Panc1 (cell line): ENCODE results near the gene LTF. TPM values are rescaled to one million over a fixed set of nuclear protein-coding genes. Genes with fewer than 3 reads are reported as not detected.

Source experiments
- ATAC-seq: fragments of 200-7000 bp; cut with Tn5 transposase; 2 replicates; pipeline ENCODE4 v1.9.1; 2020; ENCODE audit warnings: mild to moderate bottlenecking, moderate library complexity
- BruUV-seq: library from RNA; stranded (reverse); fragments of 400-500 nt; replicated peaks from 2 replicates; lab custom pipeline; 2021; lab: Mats Ljungman, UMichigan
- CTCF ChIA-PET: fragments of 300-600 bp; sonication (Branson Sonifier 250); formaldehyde crosslinking; loops from one replicate; lab custom pipeline; 2022; ENCODE audit warnings: antibody characterized with exemption; lab: Charles Lee
- POLR2A ChIA-PET: fragments of 300-600 bp; sonication (Branson Sonifier 250); formaldehyde crosslinking; loops from one replicate; lab custom pipeline; 2022; ENCODE audit warnings: antibody characterized with exemption; lab: Charles Lee
- DNase-seq: peaks from one replicate; pipeline ENCODE4 v3.0.0-alpha.2; 2010; ENCODE audit warnings: low read depth, low spot score
- H3K27ac ChIP-seq: 2 replicates; pipeline ENCODE4 v1.5.1; 2011; ENCODE audit warnings: mild to moderate bottlenecking, low read length, inconsistent platforms
- H3K27me3 ChIP-seq: fragments of 200-500 bp; sonication (Bioruptor generic); 2 replicates; pipeline ENCODE4 v1.6.0; 2014; ENCODE audit warnings: low read length, inconsistent platforms; ENCODE audit not compliant: control insufficient read depth, insufficient read depth
- H3K36me3 ChIP-seq: fragments of 200-500 bp; sonication (Bioruptor generic); 2 replicates; pipeline ENCODE4 v1.5.1; 2014; ENCODE audit warnings: inconsistent platforms, mild to moderate bottlenecking, low read length, moderate library complexity; ENCODE audit not compliant: control insufficient read depth, insufficient read depth
- H3K4me1 ChIP-seq: 2 replicates; pipeline ENCODE4 v1.5.1; 2011; ENCODE audit warnings: inconsistent platforms, mild to moderate bottlenecking, low read length, moderate library complexity; ENCODE audit not compliant: control insufficient read depth, insufficient read depth
- H3K4me3 ChIP-seq, 2 experiments: 2 replicates each; pipeline ENCODE4 v1.5.1; 2011 to 2012; ENCODE audit warnings: low read depth in 2 of 2, low read length in 2 of 2, mild to moderate bottlenecking in 2 of 2, inconsistent platforms in 1 of 2, moderate library complexity in 1 of 2
- H3K9me3 ChIP-seq: fragments of 200-500 bp; sonication (Bioruptor generic); 2 replicates; pipeline ENCODE4 v1.5.1; 2014; ENCODE audit warnings: low read depth, mild to moderate bottlenecking, inconsistent platforms, low read length, moderate library complexity; ENCODE audit not compliant: control insufficient read depth, insufficient read depth
- POLR2AphosphoS5 ChIP-seq: IDR thresholded peaks from 2 replicates; pipeline ENCODE4 v1.6.1; 2012; ENCODE audit warnings: mild to moderate bottlenecking, low read depth, low read length, moderate library complexity
- SIN3A ChIP-seq: IDR thresholded peaks from 2 replicates; pipeline ENCODE4 v1.6.1; 2012; ENCODE audit warnings: low read depth, mild to moderate bottlenecking, low read length, moderate library complexity, borderline replicate concordance; ENCODE audit not compliant: insufficient read depth
- TCF7L2 ChIP-seq: IDR thresholded peaks from 2 replicates; pipeline ENCODE4 v1.6.1; 2011; ENCODE audit warnings: mild to moderate bottlenecking, low read depth, low read length, inconsistent platforms
- in situ Hi-C: cut with HindIII; loops from 2 replicates; pipeline ENCODE4 v1.10.0; 2016; ENCODE audit warnings: low sequenced_read_pairs, low pct_unique_long_range_greater_than_20kb
- intact Hi-C: fragments of 100-400 bp; cut with micrococcal nuclease; formaldehyde crosslinking; loops from one replicate; pipeline ENCODE4 v1.10.0; 2022; ENCODE audit not compliant: unreplicated experiment
- total RNA-seq: library from RNA; stranded (reverse); gene quantifications from one replicate; pipeline ENCODE4 v1.2.1, GENCODE V29; 2021; ENCODE audit not compliant: unreplicated experiment
- TF ChIP-seq, protein P1 (sequence below): fragments of 450-650 bp; IDR thresholded peaks from 2 replicates; pipeline ENCODE4 v1.5.1; 2017; ENCODE audit warnings: mild to moderate bottlenecking
- TF ChIP-seq, protein P2 (sequence below), 2 experiments: IDR thresholded peaks; 2 replicates each; pipeline ENCODE4 v1.6.1; 2011 to 2012; ENCODE audit warnings: low read depth in 2 of 2, control low read depth in 1 of 2, low read length in 1 of 2, mild to moderate bottlenecking in 1 of 2, moderate library complexity in 1 of 2; ENCODE audit not compliant: insufficient read depth in 1 of 2

LTF gene
- total RNA-seq, 1 experiment from 2014 or later, result not detected

DNA sequence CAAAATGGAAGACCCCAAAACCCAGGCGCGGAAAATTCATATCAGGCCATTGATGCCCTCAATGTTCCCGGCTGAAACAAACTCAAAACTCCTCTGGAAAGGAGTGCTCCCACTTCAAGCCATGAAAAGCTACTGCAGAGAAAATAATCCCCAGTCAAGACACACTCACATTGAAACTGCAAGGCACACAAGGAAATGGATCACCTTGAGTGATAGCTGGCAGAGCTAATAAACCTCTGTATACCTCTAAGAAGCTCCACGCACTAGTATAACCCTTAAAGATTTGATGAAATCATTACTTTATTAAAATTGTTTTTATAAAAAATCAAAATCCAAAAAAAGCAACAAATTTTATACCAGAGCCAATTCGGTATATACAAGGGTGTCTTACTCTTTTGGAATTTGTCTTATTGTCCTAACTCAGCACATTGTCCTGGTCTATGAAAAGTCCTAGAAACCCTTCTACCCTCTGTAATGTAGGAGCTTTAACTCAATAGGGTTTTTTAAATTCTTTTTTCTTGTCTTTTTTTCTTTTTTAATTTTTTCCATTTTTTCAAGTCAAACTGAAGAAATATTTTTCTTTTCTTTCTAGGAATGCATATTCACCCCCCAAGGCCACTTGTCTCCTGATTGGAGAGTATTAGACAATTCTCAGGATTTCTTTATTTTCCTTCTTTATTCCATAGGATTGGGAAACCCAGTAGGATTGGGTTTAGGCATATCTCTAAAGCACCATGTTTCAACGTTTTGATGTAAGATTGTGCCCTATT, 66.3 kb downstream of the LTF start:
- TF ChIP-seq SIN3A, result no peak
- TF ChIP-seq TCF7L2, result no peak
- TF ChIP-seq, protein P1, sequence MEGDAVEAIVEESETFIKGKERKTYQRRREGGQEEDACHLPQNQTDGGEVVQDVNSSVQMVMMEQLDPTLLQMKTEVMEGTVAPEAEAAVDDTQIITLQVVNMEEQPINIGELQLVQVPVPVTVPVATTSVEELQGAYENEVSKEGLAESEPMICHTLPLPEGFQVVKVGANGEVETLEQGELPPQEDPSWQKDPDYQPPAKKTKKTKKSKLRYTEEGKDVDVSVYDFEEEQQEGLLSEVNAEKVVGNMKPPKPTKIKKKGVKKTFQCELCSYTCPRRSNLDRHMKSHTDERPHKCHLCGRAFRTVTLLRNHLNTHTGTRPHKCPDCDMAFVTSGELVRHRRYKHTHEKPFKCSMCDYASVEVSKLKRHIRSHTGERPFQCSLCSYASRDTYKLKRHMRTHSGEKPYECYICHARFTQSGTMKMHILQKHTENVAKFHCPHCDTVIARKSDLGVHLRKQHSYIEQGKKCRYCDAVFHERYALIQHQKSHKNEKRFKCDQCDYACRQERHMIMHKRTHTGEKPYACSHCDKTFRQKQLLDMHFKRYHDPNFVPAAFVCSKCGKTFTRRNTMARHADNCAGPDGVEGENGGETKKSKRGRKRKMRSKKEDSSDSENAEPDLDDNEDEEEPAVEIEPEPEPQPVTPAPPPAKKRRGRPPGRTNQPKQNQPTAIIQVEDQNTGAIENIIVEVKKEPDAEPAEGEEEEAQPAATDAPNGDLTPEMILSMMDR, result no peak
- no peak for TF ChIP-seq POLR2AphosphoS5
- TF ChIP-seq, protein P2, sequence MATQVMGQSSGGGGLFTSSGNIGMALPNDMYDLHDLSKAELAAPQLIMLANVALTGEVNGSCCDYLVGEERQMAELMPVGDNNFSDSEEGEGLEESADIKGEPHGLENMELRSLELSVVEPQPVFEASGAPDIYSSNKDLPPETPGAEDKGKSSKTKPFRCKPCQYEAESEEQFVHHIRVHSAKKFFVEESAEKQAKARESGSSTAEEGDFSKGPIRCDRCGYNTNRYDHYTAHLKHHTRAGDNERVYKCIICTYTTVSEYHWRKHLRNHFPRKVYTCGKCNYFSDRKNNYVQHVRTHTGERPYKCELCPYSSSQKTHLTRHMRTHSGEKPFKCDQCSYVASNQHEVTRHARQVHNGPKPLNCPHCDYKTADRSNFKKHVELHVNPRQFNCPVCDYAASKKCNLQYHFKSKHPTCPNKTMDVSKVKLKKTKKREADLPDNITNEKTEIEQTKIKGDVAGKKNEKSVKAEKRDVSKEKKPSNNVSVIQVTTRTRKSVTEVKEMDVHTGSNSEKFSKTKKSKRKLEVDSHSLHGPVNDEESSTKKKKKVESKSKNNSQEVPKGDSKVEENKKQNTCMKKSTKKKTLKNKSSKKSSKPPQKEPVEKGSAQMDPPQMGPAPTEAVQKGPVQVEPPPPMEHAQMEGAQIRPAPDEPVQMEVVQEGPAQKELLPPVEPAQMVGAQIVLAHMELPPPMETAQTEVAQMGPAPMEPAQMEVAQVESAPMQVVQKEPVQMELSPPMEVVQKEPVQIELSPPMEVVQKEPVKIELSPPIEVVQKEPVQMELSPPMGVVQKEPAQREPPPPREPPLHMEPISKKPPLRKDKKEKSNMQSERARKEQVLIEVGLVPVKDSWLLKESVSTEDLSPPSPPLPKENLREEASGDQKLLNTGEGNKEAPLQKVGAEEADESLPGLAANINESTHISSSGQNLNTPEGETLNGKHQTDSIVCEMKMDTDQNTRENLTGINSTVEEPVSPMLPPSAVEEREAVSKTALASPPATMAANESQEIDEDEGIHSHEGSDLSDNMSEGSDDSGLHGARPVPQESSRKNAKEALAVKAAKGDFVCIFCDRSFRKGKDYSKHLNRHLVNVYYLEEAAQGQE (IDR thresholded peaks at IDR 0.05; ENCODE audit: insufficient read depth in 1 of 2, low read depth in 2 of 2, low read length in 1 of 2), result no peak
- Histone ChIP-seq H3K9me3 (no peaks in the 10 kb centered on the region), H3K27me3 (no peaks in the 10 kb centered on the region), H3K4me1 (no peaks in the 10 kb centered on the region), H3K27ac (no peak overlapping the region), H3K4me3 (no peak overlapping the region), H3K36me3 (no peaks in the 10 kb centered on the region)
- intact Hi-C loops, result no loop called here
- in situ Hi-C loops, result no loop called here
- ChIA-PET CTCF (no interaction called here), POLR2A (no interaction called here)
- DNase-seq (no peak), ATAC-seq (no peak)
- no TSS peak for BruUV-seq

GRCh38 chr3:46397111-46397510, 67.6 kb downstream of the LTF start:
- intact Hi-C loops (no loop called here), in situ Hi-C loops (no loop called here)
- Histone ChIP-seq H3K4me1 (no peaks in the 10 kb centered on the region), H3K4me3 (no peak overlapping the region), H3K36me3 (no peaks in the 10 kb centered on the region), H3K27ac (no peak overlapping the region), H3K27me3 (no peaks in the 10 kb centered on the region), H3K9me3 (no peaks in the 10 kb centered on the region)
- TF ChIP-seq, protein P1, result no peak
- no peak for DNase-seq
- no peak for ATAC-seq
- CTCF ChIA-PET, result no interaction called here
- no TSS peak for BruUV-seq
- POLR2A ChIA-PET, result interaction anchor here (0.7 kb wide), 1 partner anchor 75 kb away, joined by 3 read pairs; no protein-coding TSS in a partner anchor
